RPMI7951 (cell line): ENCODE results near the gene THOC6. TPM values are rescaled to one million over a fixed set of nuclear protein-coding genes. Genes with fewer than 3 reads are reported as not detected.
"Not testable (repeated sequence)": the region's sequence is repeated elsewhere in the genome, so short reads cannot be mapped to it uniquely, and the experiment has no call there.

Experiments used
- DNase-seq: peaks from one replicate; pipeline ENCODE4 v3.0.0-alpha.2; 2012; ENCODE audit warnings: low read depth
- total RNA-seq: library from RNA; depleted of rRNA; stranded (reverse); fragments of >200 nt; shearing (Covaris generic); gene quantifications from 2 replicates; pipeline ENCODE4 v1.2.3, GENCODE V29; 2014

THOC6 gene
- total RNA-seq, 1 experiment from 2014 or later = 20.8 TPM

- no peak for DNase-seq
Measured at GRCh38 chr16:3030222-3031212, 6.7 kb downstream of the THOC6 start.

- no peak for DNase-seq
Measured at GRCh38 chr16:3032624-3033023, 8.8 kb downstream of the THOC6 start.

- no peak for DNase-seq
Measured at GRCh38 chr16:3035289-3035971, 11.6 kb downstream of the THOC6 start.

- no peak for DNase-seq
Measured at GRCh38 chr16:3035972-3036725, 12.3 kb downstream of the THOC6 start.

- DNase-seq = no peak
Measured at GRCh38 chr16:3036726-3037315, 13.0 kb downstream of the THOC6 start, which contains the start of gene BICDL2. BICDL2 (minus strand) TSS chr16:3036944; CDS start chr16:3035496, 1,448 bp downstream.

- DNase-seq = no peak
Measured at GRCh38 chr16:3038256-3038655, 14.4 kb downstream of the THOC6 start.

- no peak for DNase-seq
Measured at GRCh38 chr16:3038896-3039295, 15.1 kb downstream of the THOC6 start.

- no peak for DNase-seq
Measured at GRCh38 chr16:3042376-3042775, 18.5 kb downstream of the THOC6 start.

- DNase-seq = no peak
Measured at GRCh38 chr16:3044708-3045107, 20.9 kb downstream of the THOC6 start.

- no peak for DNase-seq
Measured at GRCh38 chr16:3045758-3046640, 22.2 kb downstream of the THOC6 start, which contains the start of gene MMP25. MMP25 (plus strand) TSS chr16:3046561; CDS start chr16:3046918, 357 bp downstream.

GRCh38 chr16:3046641-3047386 is 23.0 kb downstream of the THOC6 start:
- no peak for DNase-seq

- no peak for DNase-seq
Measured at GRCh38 chr16:3047387-3047720, 23.5 kb downstream of the THOC6 start.

- DNase-seq = no peak
Measured at GRCh38 chr16:3049921-3050481, 26.2 kb downstream of the THOC6 start.

GRCh38 chr16:3050487-3050886 is 26.7 kb downstream of the THOC6 start:
- no peak for DNase-seq

- DNase-seq = no peak
Measured at GRCh38 chr16:3051009-3051408, 27.2 kb downstream of the THOC6 start.

GRCh38 chr16:3051494-3051893 is 27.7 kb downstream of the THOC6 start:
- DNase-seq = no peak

- not testable (repeated sequence) for DNase-seq
Measured at GRCh38 chr16:3052571-3053329, 28.9 kb downstream of the THOC6 start.

- DNase-seq = not testable (repeated sequence)
Measured at GRCh38 chr16:3053330-3053710, 29.5 kb downstream of the THOC6 start.
